ENCODE results near the gene RUNX2. TPM values are rescaled to one million over a fixed set of nuclear protein-coding genes. Genes with fewer than 3 reads are reported as not detected.

RUNX2 gene
- total RNA-seq, 2 experiments from 2014 or later, result 8.0 to 9.3 TPM

DNA sequence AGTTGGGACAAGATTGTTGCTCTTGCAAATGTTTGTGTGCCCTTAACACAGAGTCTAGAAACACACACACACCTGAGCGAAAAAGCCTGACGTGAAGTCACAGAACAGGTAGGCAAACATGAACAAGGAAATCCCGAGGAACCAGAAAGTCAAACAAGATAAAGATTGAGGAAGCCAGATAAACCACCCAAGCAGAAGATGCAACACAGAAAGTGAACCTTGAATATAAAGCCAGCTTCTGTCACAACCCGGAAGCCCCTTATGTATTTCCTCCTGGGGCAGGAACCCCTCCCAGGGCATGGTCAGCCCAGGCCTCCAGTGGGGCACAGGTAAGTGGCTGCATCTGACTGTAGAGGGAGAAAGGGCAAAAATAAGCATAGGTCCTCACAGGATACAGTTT, 207.8 kb downstream of the RUNX2 start:
- H3K27ac Mint-ChIP-seq, result no peak overlapping the region
- ATAC-seq (no peak), DNase-seq (no peak)
- ChIA-PET POLR2A (no interaction called here), CTCF (no interaction called here)
- H3K36me3 Mint-ChIP-seq (ENCODE audit: low read depth), result peaks cover 18% of the 10 kb centered on the region
- no peaks in the 10 kb centered on the region for H3K27me3 Mint-ChIP-seq
- intact Hi-C loops (cut with micrococcal nuclease), result no loop called here
- H3K9me3 Mint-ChIP-seq, result no peaks in the 10 kb centered on the region
- peaks cover 6% of the 10 kb centered on the region for H3K4me1 Mint-ChIP-seq (ENCODE audit: low read depth)
- no peak overlapping the region for H3K4me3 Mint-ChIP-seq
- TF ChIP-seq, protein P1, sequence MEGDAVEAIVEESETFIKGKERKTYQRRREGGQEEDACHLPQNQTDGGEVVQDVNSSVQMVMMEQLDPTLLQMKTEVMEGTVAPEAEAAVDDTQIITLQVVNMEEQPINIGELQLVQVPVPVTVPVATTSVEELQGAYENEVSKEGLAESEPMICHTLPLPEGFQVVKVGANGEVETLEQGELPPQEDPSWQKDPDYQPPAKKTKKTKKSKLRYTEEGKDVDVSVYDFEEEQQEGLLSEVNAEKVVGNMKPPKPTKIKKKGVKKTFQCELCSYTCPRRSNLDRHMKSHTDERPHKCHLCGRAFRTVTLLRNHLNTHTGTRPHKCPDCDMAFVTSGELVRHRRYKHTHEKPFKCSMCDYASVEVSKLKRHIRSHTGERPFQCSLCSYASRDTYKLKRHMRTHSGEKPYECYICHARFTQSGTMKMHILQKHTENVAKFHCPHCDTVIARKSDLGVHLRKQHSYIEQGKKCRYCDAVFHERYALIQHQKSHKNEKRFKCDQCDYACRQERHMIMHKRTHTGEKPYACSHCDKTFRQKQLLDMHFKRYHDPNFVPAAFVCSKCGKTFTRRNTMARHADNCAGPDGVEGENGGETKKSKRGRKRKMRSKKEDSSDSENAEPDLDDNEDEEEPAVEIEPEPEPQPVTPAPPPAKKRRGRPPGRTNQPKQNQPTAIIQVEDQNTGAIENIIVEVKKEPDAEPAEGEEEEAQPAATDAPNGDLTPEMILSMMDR (IDR thresholded peaks at IDR 0.05), result no peak

DNA sequence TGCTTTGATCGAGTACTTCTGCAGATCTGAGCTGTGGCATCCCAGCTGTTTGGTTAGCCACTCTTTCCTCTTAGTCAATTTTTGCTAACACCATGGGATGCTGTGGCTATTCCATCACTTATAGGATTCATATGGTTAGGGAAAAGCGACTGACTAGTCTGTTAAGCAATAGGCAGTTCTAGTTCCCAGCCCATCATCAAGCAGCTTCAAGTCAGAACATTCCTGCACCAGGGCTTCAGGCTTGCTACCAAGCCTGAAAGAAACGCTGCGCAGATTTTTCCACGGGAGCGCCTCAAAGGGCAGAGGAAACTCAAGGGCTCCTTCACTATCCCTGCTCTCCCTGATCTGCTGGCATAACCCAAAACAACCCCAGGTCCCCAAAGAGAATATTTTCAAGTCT, 209.4 kb downstream of the RUNX2 start:
- TF ChIP-seq, protein P1 (IDR thresholded peaks at IDR 0.05), result no peak
- no peak overlapping the region for H3K4me3 Mint-ChIP-seq
- DNase-seq, result no peak
- H3K9me3 Mint-ChIP-seq, result no peaks in the 10 kb centered on the region
- peaks cover 19% of the 10 kb centered on the region for H3K36me3 Mint-ChIP-seq (ENCODE audit: low read depth)
- H3K27ac Mint-ChIP-seq, result no peak overlapping the region
- H3K27me3 Mint-ChIP-seq, result no peaks in the 10 kb centered on the region
- CTCF ChIA-PET, result interaction anchor here (1.3 kb wide), 1 partner anchor 177 kb away, joined by 4 read pairs; no protein-coding TSS in a partner anchor
- no peak for ATAC-seq
- POLR2A ChIA-PET, result no interaction called here
- H3K4me1 Mint-ChIP-seq (ENCODE audit: low read depth), result peaks cover 6% of the 10 kb centered on the region
- intact Hi-C loops (cut with micrococcal nuclease), result no loop called here

DNA sequence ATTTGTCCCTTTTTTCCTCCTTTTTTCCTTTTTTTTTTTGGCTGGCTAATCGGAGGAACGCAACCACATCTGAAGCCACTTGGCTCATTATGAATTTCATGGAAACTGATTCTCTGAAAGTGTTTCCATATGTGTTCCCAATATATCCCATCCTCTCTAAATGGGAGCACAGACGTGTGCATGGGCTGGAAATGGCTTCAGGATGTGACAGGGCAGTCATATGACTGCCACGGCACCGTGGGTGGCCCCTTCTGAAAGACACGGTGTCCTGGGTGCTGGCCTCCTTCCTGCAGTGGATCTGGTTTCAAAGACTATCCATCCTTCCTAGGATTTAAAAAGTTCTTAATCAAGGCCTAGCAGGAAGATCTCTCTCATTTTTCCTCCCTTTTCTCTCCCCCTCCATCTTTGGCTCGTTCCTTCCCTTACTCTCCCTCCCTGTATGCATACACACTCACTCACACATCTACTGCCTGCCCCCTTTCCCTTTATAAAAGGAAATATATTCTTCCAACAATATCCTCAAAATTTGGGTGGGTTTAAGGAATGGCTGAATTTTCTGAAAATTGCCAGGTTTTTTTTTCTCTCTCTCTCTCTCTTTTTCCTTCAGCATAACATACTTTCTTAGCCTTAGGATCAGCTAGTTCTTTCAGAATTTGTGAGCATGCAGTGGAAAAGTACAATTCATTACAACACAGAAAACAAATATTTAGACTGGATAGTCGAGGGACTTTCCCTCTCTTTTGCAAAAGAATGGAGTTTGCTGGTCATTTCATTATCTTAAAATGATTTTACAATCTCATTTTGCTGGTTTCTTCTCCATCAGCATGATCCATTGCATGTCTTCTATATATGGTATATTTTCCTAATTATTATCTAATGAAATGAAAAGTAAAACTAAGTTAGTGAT, 210.8 kb downstream of the RUNX2 start:
- no peak for DNase-seq
- Mint-ChIP-seq H3K4me3 (no peak overlapping the region), H3K36me3 (ENCODE audit: low read depth) (peaks cover 15% of the 10 kb centered on the region), H3K27me3 (no peaks in the 10 kb centered on the region), H3K4me1 (ENCODE audit: low read depth) (peaks cover 13% of the 10 kb centered on the region), H3K27ac (no peak overlapping the region), H3K9me3 (no peaks in the 10 kb centered on the region)
- TF ChIP-seq, protein P1 (IDR thresholded peaks at IDR 0.05), result no peak
- ChIA-PET CTCF (no interaction called here), POLR2A (no interaction called here)
- intact Hi-C loops (cut with micrococcal nuclease), result no loop called here
- no peak for ATAC-seq

DNA sequence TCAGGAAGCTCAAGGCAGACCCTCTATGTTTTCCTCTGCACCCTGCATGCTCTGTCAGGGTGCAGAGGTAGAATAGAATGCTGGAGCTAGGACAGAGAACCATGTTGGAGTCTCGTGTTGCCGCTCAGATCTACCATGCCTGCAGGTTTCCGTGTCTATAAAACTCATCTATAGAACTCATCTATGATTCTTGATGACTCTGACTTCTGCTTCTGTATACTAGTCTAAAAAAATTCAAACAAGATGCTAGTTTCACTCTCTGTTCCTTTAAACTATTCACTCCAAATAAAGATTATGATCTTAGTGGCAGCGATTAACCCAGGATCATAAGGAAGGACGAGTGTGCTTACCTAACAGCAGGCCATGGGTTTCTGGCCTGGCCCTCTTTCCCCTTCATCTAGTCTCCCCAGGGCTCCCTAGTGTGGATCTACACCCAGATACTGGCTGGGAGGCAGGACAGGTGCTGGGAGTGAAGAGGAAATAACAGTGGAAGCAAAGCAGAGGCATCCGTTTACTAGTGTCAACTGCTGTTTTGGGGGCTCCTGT, 212.3 kb downstream of the RUNX2 start:
- DNase-seq (no peak), ATAC-seq (no peak)
- Mint-ChIP-seq H3K27ac (no peak overlapping the region), H3K4me3 (no peak overlapping the region), H3K36me3 (ENCODE audit: low read depth) (peaks cover 10% of the 10 kb centered on the region), H3K9me3 (no peaks in the 10 kb centered on the region), H3K4me1 (ENCODE audit: low read depth) (peaks cover 13% of the 10 kb centered on the region), H3K27me3 (no peaks in the 10 kb centered on the region)
- TF ChIP-seq, protein P1 (IDR thresholded peaks at IDR 0.05), result no peak
- ChIA-PET CTCF (interaction anchor here (1.1 kb wide), 1 partner anchor 12 kb away, joined by 4 read pairs; no protein-coding TSS in a partner anchor), POLR2A (no interaction called here)
- intact Hi-C loops (cut with micrococcal nuclease), result no loop called here

DNA sequence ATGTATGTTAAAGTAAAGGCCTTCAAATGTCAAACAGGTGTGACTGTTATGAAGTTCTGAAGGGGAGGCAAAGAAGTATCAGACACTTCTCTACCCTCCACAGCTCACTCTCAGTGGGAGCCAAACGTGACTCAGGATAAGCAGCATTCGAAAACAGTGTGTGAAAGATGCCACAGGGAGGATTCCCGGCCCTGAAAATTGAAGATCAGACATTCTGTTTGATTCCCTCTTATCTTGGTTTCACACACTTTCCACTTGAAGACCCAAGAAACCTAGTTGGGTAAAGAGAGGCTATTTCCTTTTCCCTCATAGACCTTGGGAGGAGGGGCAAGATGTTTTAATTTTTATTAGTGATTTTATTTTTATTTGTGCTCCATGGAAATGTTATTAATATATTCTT, 213.8 kb downstream of the RUNX2 start:
- ChIA-PET CTCF (interaction anchor here (1.1 kb wide), 1 partner anchor 11 kb away, joined by 3 read pairs; no protein-coding TSS in a partner anchor), POLR2A (no interaction called here)
- Mint-ChIP-seq H3K9me3 (no peaks in the 10 kb centered on the region), H3K27me3 (no peaks in the 10 kb centered on the region), H3K4me3 (no peak overlapping the region), H3K27ac (no peak overlapping the region), H3K4me1 (ENCODE audit: low read depth) (peaks cover 13% of the 10 kb centered on the region), H3K36me3 (ENCODE audit: low read depth) (peaks cover 16% of the 10 kb centered on the region)
- ATAC-seq (no peak), DNase-seq (no peak)
- TF ChIP-seq, protein P1 (IDR thresholded peaks at IDR 0.05), result no peak
- intact Hi-C loops (cut with micrococcal nuclease), result no loop called here
